GM12892 (cell line): ENCODE results near the gene ZBTB8OS.

Source experiments
- POLR2A ChIP-seq: IDR thresholded peaks from 2 replicates; pipeline ENCODE4 v1.6.1; 2011; ENCODE audit warnings: low read depth, low read length, control low read depth
- POLR2AphosphoS5 ChIP-seq: IDR thresholded peaks from 2 replicates; pipeline ENCODE4 v1.6.1; 2011; ENCODE audit warnings: low read depth, low read length, control low read depth

- TF ChIP-seq POLR2AphosphoS5 (peak; percentile 52; the same call in 1 of the 2 replicates), POLR2A (peak; percentile 80)
These were observed 38.0 kb downstream of the ZBTB8OS start for GRCh38 chr1:32612189-32612881.
